ENCODE measurements around the gene ZMYND8. TPM values are rescaled to one million over a fixed set of nuclear protein-coding genes. Genes with fewer than 3 reads are reported as not detected.

Gene ZMYND8
- total RNA-seq, 3 donors from 2014 or later (not counting 1 experiment from before 2014, with no cell fraction given), result 57.6 to 72.6 (median 69.8) TPM

DNA sequence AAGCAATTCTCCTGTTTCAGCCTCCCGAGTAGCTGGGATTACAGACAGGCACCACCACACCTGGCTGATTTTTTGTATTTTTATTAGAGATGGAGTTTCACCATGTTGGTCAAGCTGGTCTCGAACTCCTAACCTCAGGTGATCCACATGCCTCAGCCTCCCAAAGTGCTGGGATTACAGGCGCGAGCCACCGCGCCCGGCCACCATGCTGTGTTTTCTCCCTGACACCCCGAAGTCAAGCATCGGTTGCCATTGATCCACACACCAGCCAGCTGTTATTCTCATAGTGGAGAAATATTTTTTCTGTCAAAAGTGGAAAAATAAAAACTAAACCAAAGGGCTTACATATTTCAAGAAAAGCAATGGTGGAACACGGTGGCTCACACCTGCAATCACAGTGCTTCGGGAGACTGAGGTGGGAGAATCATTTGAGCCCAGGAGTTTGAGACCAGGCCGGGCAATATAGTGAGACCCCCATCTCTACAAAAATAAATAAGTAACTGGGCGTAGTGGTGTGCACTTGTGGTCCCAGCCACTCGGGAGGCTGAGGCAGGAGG is 157.4 kb downstream of the ZMYND8 start:
- no peaks in the 10 kb centered on the region for H3K9me3 Mint-ChIP-seq
- ATAC-seq, result no peak

DNA sequence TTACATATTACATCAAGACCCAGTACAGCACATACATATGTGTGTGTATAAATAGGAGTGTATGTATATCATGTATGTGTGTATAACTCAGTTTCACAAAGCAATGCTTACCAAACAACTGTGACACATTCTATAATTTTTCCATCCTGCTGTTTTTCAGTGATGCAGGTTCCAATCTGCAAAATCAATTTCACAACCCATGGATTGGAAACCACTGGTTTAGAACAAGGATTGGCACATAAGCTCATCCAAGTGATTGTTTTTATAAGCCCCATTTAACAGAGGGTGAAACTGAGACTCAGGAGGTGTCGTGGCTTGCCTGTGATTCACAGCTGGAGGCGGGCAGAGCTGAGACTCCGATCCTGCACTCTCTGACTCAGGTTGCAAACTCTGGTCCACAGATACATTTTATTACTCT is 158.2 kb downstream of the ZMYND8 start:
- no peak overlapping the region for H3K27ac Mint-ChIP-seq
- peaks cover 11% of the 10 kb centered on the region in 2 donors for H3K4me1 Mint-ChIP-seq
- H3K4me1 ChIP-seq (ENCODE audit: control insufficient read depth, insufficient read depth, low read length), result peaks cover 4% of the 10 kb centered on the region
- 66% methylated on average over 3 of the region's 3 CpGs for WGBS (ENCODE audit: insufficient coverage)
- no peaks in the 10 kb centered on the region for H3K27me3 ChIP-seq (ENCODE audit: control insufficient read depth, insufficient read depth, low read length)
- no peak overlapping the region for H3K27ac ChIP-seq (ENCODE audit: low read length)
- H3K9me3 Mint-ChIP-seq, result no peaks in the 10 kb centered on the region
- no peaks in the 10 kb centered on the region for H3K36me3 Mint-ChIP-seq
- H3K4me3 ChIP-seq (ENCODE audit: low read length), result no peak overlapping the region
- ATAC-seq, result no peak
- H3K9me3 ChIP-seq (ENCODE audit: control insufficient read depth, insufficient read depth, low read length), result no peaks in the 10 kb centered on the region
- H3K36me3 ChIP-seq (ENCODE audit: control insufficient read depth, insufficient read depth, low read length), result no peaks in the 10 kb centered on the region
- H3K27me3 Mint-ChIP-seq (ENCODE audit: low read depth in 2 of 2), result peaks cover 0 to 4% of the 10 kb centered on the region in 2 donors
- no peak overlapping the region for H3K4me3 Mint-ChIP-seq
- DNase-seq, result no peak
- intact Hi-C loops (cut with micrococcal nuclease), result no loop called here
- TF ChIP-seq, protein P1, sequence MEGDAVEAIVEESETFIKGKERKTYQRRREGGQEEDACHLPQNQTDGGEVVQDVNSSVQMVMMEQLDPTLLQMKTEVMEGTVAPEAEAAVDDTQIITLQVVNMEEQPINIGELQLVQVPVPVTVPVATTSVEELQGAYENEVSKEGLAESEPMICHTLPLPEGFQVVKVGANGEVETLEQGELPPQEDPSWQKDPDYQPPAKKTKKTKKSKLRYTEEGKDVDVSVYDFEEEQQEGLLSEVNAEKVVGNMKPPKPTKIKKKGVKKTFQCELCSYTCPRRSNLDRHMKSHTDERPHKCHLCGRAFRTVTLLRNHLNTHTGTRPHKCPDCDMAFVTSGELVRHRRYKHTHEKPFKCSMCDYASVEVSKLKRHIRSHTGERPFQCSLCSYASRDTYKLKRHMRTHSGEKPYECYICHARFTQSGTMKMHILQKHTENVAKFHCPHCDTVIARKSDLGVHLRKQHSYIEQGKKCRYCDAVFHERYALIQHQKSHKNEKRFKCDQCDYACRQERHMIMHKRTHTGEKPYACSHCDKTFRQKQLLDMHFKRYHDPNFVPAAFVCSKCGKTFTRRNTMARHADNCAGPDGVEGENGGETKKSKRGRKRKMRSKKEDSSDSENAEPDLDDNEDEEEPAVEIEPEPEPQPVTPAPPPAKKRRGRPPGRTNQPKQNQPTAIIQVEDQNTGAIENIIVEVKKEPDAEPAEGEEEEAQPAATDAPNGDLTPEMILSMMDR (IDR thresholded peaks at IDR 0.05), result no peak

More for the DNA sequence above, 157.4 kb downstream of the ZMYND8 start:
- 95% methylated on average over 12 of the region's 14 CpGs for WGBS (ENCODE audit: insufficient coverage)
- H3K4me3 ChIP-seq (ENCODE audit: low read length), result no peak overlapping the region
- no peaks in the 10 kb centered on the region for H3K36me3 Mint-ChIP-seq
- intact Hi-C loops (cut with micrococcal nuclease), result no loop called here
- no peak overlapping the region for H3K27ac Mint-ChIP-seq
- H3K27me3 ChIP-seq (ENCODE audit: control insufficient read depth, insufficient read depth, low read length), result no peaks in the 10 kb centered on the region
- TF ChIP-seq, protein P1 (IDR thresholded peaks at IDR 0.05), result no peak
- H3K27me3 Mint-ChIP-seq (ENCODE audit: low read depth in 2 of 2), result peaks cover 0 to 4% of the 10 kb centered on the region in 2 donors
- no peak overlapping the region for H3K27ac ChIP-seq (ENCODE audit: low read length)
- no peak overlapping the region for H3K4me3 Mint-ChIP-seq
- no peaks in the 10 kb centered on the region for H3K9me3 ChIP-seq (ENCODE audit: control insufficient read depth, insufficient read depth, low read length)
- no peak for DNase-seq
- H3K4me1 Mint-ChIP-seq, result peaks cover 11% of the 10 kb centered on the region in 2 donors
- peaks cover 4% of the 10 kb centered on the region for H3K4me1 ChIP-seq (ENCODE audit: control insufficient read depth, insufficient read depth, low read length)
- H3K36me3 ChIP-seq (ENCODE audit: control insufficient read depth, insufficient read depth, low read length), result no peaks in the 10 kb centered on the region

DNA sequence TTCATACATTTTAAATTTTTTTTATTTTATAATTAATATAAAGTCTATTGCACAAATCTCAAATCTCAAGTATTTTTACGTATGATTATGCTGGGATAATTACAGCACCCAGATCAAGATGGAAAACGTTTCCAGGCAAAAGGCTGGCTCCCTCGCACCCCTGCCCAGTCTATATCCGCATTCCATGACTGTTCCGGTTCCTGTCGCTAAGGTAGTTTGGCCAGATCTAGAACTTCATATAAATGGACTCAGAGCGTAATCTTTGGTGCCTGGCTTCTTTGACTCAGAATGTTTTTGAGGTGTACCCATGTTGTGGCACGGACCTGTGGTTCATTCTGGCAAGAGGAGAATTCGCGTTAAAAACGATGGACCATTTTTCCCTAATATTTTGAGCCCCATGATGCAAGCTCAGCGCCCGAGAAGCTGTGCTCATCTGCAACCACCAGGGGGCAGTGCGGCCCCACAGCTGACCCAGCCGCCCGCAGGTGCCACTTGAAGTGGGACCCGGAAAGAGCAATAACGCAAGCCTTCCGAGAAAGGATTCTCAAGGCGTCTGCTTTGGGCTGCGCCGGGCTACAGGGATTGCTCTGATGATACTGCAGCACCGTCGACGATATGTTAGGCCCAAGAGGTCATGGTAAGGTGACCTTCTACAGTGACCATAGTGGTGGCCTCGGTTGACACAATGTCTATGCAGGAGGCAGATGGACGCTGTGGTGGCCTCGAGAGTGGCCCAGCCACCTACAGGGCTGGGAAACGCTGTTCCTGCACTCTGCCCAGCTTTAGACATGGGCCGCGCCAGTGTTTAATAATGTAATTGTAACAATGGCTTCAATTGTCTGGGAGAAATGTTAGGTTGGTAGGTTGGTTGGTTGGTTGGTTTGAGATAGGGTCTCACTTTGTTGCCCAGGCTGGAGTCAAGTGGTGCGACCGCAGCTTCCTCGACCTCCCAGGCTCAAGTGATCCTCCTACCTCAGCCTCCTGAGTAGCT is 160.1 kb downstream of the ZMYND8 start:
- intact Hi-C loops (cut with micrococcal nuclease), result loop anchor here (1.0 kb wide), 3 partner anchors 76 to 425 kb away; no protein-coding TSS in a partner anchor
- Mint-ChIP-seq H3K9me3 (no peaks in the 10 kb centered on the region), H3K36me3 (no peaks in the 10 kb centered on the region), H3K27ac (no peak overlapping the region), H3K4me3 (no peak overlapping the region), H3K27me3 (ENCODE audit: low read depth in 2 of 2) (peaks cover 0 to 4% of the 10 kb centered on the region in 2 donors), H3K4me1 (peaks cover 11% of the 10 kb centered on the region in 2 donors)
- ATAC-seq (peak; percentile 87 to 96 (median 89)), DNase-seq (peak; percentile 31 to 82)
- H3K36me3 ChIP-seq (ENCODE audit: control insufficient read depth, insufficient read depth, low read length), result no peaks in the 10 kb centered on the region
- TF ChIP-seq, protein P1 (IDR thresholded peaks at IDR 0.05), result peak; percentile 95
- peaks cover 4% of the 10 kb centered on the region for H3K4me1 ChIP-seq (ENCODE audit: control insufficient read depth, insufficient read depth, low read length)
- no peak overlapping the region for H3K4me3 ChIP-seq (ENCODE audit: low read length)
- H3K27me3 ChIP-seq (ENCODE audit: control insufficient read depth, insufficient read depth, low read length), result no peaks in the 10 kb centered on the region
- no peak overlapping the region for H3K27ac ChIP-seq (ENCODE audit: low read length)
- no peaks in the 10 kb centered on the region for H3K9me3 ChIP-seq (ENCODE audit: control insufficient read depth, insufficient read depth, low read length)
- 41% methylated on average over 34 of the region's 34 CpGs for WGBS (ENCODE audit: insufficient coverage)
